Measurements from ENCODE around the gene ARHGAP22.

ARHGAP22 gene

DNA sequence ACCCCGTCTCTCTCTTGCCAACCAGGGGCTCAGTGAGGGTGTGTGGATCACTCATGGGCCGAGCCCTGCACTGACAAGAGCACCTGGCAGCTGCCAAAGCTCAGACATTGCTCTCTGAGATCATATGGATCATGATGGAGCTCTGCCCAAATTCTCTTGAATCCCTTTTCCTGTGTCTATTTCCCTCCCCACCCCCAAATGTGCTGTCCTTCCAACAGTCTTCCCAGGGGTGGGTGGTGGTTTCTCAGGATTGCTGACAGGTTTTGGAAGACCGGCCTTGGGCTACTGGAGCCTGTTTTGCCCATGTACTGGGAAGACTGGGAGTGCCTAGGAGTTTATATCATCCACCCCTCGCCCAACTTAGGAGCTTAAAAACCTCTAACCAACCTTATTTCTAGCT lies 10.5 kb downstream of the ARHGAP22 start:
- no peak for TF ChIP-seq GATA2 (IDR thresholded peaks at IDR 0.05; ENCODE audit: low read depth, low read length)
- no peak for TF ChIP-seq GATA3 (IDR thresholded peaks at IDR 0.05; ENCODE audit: low read depth, low read length)

GRCh38 chr10:48592346-48592745 lies 12.5 kb downstream of the ARHGAP22 start:
- TF ChIP-seq GATA2 (IDR thresholded peaks at IDR 0.05; ENCODE audit: low read depth, low read length): no peak
- no peak for TF ChIP-seq GATA3 (IDR thresholded peaks at IDR 0.05; ENCODE audit: low read depth, low read length)

DNA sequence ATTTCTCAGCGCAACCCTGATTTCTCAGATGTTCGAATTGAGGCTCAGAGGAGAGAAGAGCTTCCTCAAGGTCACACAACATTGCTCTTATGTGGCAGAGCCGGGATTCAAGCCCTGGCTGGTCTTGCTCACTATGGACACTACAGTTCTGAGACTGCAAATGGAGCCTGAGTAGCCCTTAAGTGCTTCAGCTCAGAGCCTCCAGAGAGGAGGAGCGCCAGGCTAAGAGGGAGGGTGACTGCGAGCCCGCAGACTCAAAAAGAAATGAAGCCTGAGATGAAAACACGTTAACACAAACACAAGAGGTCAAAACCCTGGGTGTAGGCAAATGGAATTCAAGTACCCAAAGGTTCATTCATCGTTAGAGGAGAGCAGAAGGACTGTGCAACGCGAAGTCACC lies 13.9 kb downstream of the ARHGAP22 start:
- TF ChIP-seq GATA2 (IDR thresholded peaks at IDR 0.05; ENCODE audit: low read depth, low read length) (no peak), GATA3 (IDR thresholded peaks at IDR 0.05; ENCODE audit: low read depth, low read length) (no peak)

DNA sequence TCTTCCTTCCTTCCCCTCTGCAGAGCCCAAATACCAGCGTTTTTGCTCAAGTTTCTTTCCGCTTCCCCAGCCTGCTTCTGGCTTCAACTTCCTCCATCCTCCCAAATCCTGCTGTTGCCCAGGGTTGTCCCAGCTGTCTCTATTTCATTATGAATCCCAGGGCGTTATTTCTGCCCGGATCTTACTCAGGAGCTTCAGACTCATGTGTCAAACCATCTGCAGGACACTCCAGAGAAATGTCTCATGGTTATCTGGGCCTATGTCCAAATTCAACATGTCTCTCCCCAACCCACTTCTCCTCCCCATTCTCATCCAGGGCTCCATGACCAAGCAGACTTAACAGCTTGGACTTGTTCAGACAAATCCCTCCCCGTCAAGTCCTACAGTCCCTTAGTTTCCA lies 15.6 kb downstream of the ARHGAP22 start:
- no peak for TF ChIP-seq GATA2 (IDR thresholded peaks at IDR 0.05; ENCODE audit: low read depth, low read length)
- no peak for TF ChIP-seq GATA3 (IDR thresholded peaks at IDR 0.05; ENCODE audit: low read depth, low read length)

DNA sequence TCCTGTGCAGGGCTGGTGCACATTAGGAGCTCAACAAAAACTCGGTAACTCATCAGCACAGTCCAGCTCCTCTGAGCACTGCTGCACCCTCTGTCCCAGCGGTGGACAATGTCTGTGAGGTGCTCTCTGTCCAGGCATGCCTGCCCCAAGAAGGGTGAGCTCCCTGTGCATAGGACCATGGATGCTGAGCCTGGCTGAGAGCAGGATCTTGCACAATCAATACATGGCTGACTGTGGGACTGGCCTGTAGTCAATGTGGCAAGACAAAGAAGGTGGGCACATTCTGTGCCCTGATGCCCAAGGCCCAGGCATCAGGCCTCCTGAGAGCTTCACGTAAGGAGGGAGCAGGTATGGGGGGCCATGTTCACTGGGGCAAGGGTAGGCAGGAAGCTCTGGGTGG lies 17.1 kb downstream of the ARHGAP22 start:
- TF ChIP-seq GATA3 (IDR thresholded peaks at IDR 0.05; ENCODE audit: low read depth, low read length): no peak
- TF ChIP-seq GATA2 (IDR thresholded peaks at IDR 0.05; ENCODE audit: low read depth, low read length): no peak

DNA sequence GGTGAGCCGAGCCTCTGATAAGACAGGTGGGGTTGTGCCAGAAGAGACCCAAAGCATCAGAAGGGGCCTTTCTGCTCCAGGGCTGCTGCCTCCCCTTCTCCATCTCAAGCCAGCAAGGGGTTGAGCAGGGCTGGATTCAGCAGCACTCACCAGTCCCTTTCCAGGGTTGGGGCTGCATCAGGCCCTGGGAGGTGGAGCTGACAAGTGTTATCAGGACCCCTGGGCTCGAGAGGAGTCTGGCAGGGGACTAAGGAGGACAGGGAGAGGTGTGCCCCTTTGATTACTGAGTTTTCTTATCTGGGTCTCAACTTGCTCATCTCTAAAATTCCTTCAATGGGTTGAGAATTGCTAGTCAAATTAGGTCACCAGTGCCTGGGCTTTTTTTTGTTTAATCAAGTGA lies 17.8 kb downstream of the ARHGAP22 start:
- TF ChIP-seq GATA2 (IDR thresholded peaks at IDR 0.05; ENCODE audit: low read depth, low read length): no peak
- TF ChIP-seq GATA3 (IDR thresholded peaks at IDR 0.05; ENCODE audit: low read depth, low read length): no peak

- no peak for TF ChIP-seq GATA2 (IDR thresholded peaks at IDR 0.05; ENCODE audit: low read depth, low read length)
- no peak for TF ChIP-seq GATA3 (IDR thresholded peaks at IDR 0.05; ENCODE audit: low read depth, low read length)
Measured at GRCh38 chr10:48582970-48583369, 21.9 kb downstream of the ARHGAP22 start.

DNA sequence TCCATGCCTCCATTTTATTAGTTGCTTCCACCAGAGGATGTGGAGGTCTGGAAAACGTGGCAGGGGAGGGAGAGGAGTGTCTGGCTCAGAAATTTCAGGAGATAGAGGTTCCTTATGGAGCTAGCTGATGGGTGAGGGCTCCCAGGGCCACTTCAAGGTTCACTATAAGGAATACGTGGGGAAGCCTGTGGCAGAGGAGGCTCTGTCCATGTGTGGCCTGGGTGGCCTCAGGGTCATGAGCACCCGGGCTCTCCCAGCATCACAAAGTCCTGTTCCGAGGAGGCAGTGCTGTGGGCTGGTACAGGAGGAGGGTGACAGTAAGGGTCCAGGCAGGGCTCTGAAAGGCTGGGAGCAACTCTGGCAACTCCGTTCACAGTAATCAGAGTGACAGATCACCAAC lies 24.6 kb downstream of the ARHGAP22 start:
- no peak for TF ChIP-seq GATA2 (IDR thresholded peaks at IDR 0.05; ENCODE audit: low read depth, low read length)
- TF ChIP-seq GATA3 (IDR thresholded peaks at IDR 0.05; ENCODE audit: low read depth, low read length): no peak

GRCh38 chr10:48579251-48579960 lies 25.5 kb downstream of the ARHGAP22 start:
- no peak for TF ChIP-seq GATA3 (IDR thresholded peaks at IDR 0.05; ENCODE audit: low read depth, low read length)
- TF ChIP-seq GATA2 (IDR thresholded peaks at IDR 0.05; ENCODE audit: low read depth, low read length): no peak; the same call in 1 of the 2 replicates

DNA sequence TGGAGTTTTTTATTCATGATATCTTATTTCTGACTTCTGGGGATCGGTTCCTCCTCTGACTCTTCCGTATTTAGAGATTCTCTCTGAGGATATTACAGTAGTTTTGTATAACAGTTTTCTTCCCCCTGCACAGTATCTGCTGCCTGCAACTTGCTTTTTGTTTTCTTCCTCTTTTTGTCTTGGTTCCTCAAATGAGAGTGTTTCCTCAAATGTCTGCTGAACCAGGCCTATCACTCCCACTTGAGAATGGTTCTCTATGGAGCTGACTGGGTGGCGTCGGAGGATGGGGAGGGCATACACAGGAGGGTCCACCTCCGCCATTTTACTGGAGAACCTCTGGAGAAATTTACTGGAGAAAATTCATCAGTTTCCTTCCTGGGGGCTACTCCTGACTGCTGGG lies 27.7 kb downstream of the ARHGAP22 start:
- TF ChIP-seq GATA3 (IDR thresholded peaks at IDR 0.05; ENCODE audit: low read depth, low read length) (no peak), GATA2 (IDR thresholded peaks at IDR 0.05; ENCODE audit: low read depth, low read length) (no peak)

DNA sequence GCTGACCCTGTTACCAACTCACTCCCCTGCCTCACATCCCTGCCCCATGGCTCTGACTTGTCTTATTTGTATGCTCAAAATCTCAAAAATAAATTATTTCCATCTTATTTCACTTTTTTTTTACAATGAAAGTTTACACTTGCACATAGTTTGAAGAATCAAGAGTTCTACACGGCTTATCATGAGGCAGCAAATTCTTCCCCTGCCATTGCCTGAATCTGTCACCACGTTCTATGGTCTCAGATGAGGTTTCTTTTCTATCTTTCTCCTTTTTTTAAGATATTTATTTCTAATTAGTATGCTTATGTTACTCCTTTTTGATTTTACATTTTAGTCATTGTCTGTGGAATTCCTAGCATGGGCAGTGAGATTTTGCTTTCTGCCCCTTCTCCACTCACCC lies 28.4 kb downstream of the ARHGAP22 start:
- TF ChIP-seq GATA3 (IDR thresholded peaks at IDR 0.05; ENCODE audit: low read depth, low read length) (no peak), GATA2 (IDR thresholded peaks at IDR 0.05; ENCODE audit: low read depth, low read length) (no peak)

DNA sequence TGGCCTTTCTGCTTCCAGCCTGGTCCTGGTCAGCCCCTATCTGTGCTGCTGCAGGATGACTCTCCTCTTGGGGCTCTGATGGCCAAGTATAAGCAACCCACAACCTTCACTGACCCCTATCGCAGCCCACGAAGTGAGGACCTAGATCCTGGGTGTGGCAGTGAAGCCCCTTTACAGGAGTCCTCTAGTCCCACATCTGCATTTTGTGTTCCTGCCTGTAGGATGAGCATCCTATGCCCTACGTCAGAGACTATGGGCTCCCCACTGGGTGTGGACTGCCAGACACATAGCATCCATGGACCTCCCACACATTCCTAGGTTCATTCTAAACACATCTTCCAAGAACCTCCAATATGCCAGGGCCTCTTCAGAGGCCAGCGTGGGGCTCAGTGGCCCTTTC lies 29.0 kb downstream of the ARHGAP22 start:
- TF ChIP-seq GATA3 (IDR thresholded peaks at IDR 0.05; ENCODE audit: low read depth, low read length) (no peak), GATA2 (IDR thresholded peaks at IDR 0.05; ENCODE audit: low read depth, low read length) (no peak)

- TF ChIP-seq GATA3 (IDR thresholded peaks at IDR 0.05; ENCODE audit: low read depth, low read length): no peak
- TF ChIP-seq GATA2 (IDR thresholded peaks at IDR 0.05; ENCODE audit: low read depth, low read length): no peak
Measured at GRCh38 chr10:48574817-48575380, 30.0 kb downstream of the ARHGAP22 start.

DNA sequence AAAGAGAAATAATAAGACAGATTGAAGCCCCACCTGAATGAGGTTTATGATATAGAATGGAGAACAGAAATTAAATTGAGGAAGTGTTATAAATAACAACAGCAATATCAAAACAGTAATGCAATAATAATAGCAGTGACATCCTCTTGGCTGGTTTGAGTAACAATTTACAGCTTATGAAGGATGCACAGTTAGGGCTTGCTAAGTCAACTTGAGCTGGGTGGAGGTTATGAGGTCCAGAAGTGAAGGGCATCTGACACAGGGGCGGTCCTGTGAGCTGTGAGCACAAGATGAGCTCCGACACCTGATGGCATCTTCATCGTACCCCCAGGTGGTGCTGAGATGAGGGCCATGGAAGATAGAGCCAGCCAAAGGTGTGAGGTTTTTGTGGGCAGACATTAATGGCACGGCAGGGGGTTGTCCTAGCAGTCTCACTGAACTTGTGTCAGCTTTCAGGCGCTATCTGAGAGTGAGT lies 30.5 kb downstream of the ARHGAP22 start:
- TF ChIP-seq GATA3 (IDR thresholded peaks at IDR 0.05; ENCODE audit: low read depth, low read length): no peak
- no peak for TF ChIP-seq GATA2 (IDR thresholded peaks at IDR 0.05; ENCODE audit: low read depth, low read length)

DNA sequence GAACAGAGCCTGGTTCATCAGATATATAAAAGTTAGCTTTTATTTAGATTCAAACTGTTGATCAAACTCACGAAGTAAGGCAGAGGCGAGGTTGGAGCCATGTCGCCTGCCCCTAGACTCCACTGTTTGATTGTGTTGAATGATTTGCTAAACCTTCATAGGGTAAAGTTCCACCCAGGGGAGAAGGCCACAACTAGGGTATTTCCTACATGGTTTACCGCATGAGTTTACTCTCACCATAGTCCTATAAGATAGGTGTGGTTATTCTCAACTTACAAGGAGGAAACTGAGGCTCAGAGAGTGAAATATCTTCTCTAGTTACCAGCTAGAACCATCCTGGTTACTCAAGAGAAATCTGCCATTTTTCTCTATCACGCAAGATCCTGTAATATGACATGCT lies 31.8 kb downstream of the ARHGAP22 start:
- TF ChIP-seq GATA2 (IDR thresholded peaks at IDR 0.05; ENCODE audit: low read depth, low read length) (no peak), GATA3 (IDR thresholded peaks at IDR 0.05; ENCODE audit: low read depth, low read length) (no peak)
